Heart left ventricle (tissue), 13 donors: ENCODE data around the gene MPP3.

Experiments used
- POLR2A ChIP-seq, 2 donors: fragments of 450-650 bp; IDR thresholded peaks; one replicate each; pipeline ENCODE4 v1.6.1; 2017; ENCODE audit warnings: antibody characterized with exemption in 2 of 2, mild to moderate bottlenecking in 2 of 2, moderate library complexity in 2 of 2
- TF ChIP-seq, protein P1 (sequence below), 12 donors: fragments of 200-600 bp; sonication (generic) in 4 of 12; IDR thresholded peaks; one replicate each; pipeline versions ENCODE4 v1.5.0 to v1.8.0; 2018 to 2022; ENCODE audit warnings: antibody characterized with exemption in 12 of 12, mild to moderate bottlenecking in 5 of 12
- donor health status: ischemic (EF 13 %, LVEDD 7.1; RV severe dilation, severe dysfunction).
- donor health status: DM: no; HTN: yes; CAD: no.
- donor health status: DM: no; HTN: no; CAD: no.
- donor health status: ischemic (EF 25% LVEDD 6.9; RV normal size, moderate dysfunction).
- donor health status: ischemic (EF 25% LVEDD 5.7; RV mildly dilated, moderate dysfunction).
- donor health status: ischemic (EF 35%, LVEDD 5.7; RV mildly dilated, moderate dysfunction).
- donor health status: nonischemic (EF 11% LVEDD 7.7; RV severe dilation, severe dysfunction).
- donor health status: DM: yes; HTN: yes; CAD: no.
- donor health status: PGD.
- donor health status: ischemic (EF 29% LVEDD 5.4; RV normal size, mild dysfunction).
- donor health status: nonischemic (EF 23%, LVEDD 6.1; RV moderate dilation, normal function).

DNA sequence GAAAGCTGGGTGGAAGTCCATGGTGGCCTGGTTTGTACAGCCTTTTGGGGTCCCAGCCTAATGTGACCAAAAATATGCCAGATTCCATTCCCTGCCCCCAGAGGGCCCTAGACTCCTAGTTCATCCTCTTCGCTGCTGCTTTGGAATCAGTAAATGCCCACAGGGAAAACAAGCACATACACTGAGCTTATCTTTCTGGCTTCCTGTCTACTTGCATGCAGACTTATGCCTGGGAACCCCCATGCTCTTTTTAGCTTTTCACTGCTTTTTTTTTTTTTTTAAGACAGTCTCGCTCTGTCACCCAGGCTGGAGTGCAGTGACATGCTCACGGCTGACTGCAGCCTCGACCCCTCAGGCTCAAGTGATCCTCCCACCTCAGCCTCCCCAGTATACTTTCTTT lies 7.9 kb upstream of the MPP3 start:
- TF ChIP-seq, protein P1, sequence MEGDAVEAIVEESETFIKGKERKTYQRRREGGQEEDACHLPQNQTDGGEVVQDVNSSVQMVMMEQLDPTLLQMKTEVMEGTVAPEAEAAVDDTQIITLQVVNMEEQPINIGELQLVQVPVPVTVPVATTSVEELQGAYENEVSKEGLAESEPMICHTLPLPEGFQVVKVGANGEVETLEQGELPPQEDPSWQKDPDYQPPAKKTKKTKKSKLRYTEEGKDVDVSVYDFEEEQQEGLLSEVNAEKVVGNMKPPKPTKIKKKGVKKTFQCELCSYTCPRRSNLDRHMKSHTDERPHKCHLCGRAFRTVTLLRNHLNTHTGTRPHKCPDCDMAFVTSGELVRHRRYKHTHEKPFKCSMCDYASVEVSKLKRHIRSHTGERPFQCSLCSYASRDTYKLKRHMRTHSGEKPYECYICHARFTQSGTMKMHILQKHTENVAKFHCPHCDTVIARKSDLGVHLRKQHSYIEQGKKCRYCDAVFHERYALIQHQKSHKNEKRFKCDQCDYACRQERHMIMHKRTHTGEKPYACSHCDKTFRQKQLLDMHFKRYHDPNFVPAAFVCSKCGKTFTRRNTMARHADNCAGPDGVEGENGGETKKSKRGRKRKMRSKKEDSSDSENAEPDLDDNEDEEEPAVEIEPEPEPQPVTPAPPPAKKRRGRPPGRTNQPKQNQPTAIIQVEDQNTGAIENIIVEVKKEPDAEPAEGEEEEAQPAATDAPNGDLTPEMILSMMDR (IDR thresholded peaks at IDR 0.05), result peak in 9 of 12 donors; percentile 8 to 41 (median 23)
- TF ChIP-seq POLR2A (IDR thresholded peaks at IDR 0.05), result no peak
